NCI-H2171 treated with DMSO at 0.1 percent for 48 hours (cell line): ENCODE data around the gene TM9SF2.

ENCODE experiments used
- DNase-seq: peaks from one replicate; lab custom pipeline; 2025; lab: John Stamatoyannopoulos, UW

Gene TM9SF2

DNA sequence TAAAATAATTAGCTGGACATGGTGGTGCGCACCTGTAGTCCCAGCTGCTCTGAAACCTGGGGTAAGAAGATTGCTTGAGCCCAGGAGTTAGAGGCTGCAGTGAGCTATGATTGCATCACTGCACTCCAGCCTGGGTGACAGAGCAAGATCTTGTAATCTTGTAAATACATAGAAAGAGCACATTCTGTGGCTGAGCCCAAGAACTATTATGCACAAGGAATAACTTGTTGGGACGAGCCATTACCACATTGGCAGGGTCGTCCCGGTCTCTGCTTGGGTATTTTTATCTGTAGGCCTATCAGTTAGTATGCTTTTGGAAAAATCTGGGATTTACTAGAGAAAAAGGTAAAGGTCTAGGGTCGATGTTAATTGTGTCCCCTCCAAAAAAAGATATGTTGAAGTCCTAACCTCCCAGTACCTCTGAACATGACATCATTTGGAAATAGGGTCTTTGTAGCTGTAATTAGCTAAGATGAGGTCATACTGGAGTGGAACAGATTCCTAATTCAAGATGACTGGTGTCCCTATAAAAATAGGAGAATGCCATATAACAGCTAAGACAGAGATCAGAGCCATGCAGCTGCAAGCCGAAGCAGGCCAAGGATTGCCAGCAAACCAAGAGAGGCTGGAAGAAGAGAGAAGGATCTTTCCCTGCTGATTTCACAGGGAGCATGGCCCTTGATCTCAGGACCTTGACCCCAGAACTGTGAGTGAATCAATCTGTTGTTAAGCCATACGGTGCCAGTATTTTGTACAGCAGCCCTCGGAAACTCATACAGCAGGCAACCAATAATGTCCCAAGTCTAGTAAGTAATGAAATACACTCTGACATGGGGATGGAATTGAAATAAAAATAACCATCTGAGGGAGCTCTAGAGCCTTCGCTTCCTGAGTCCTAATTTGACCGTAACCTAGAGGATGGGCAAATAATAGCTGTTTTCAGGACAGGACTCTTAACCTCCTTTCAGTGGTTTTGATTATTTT is 77.0 kb downstream of the TM9SF2 start:
- DNase-seq: no peak

DNA sequence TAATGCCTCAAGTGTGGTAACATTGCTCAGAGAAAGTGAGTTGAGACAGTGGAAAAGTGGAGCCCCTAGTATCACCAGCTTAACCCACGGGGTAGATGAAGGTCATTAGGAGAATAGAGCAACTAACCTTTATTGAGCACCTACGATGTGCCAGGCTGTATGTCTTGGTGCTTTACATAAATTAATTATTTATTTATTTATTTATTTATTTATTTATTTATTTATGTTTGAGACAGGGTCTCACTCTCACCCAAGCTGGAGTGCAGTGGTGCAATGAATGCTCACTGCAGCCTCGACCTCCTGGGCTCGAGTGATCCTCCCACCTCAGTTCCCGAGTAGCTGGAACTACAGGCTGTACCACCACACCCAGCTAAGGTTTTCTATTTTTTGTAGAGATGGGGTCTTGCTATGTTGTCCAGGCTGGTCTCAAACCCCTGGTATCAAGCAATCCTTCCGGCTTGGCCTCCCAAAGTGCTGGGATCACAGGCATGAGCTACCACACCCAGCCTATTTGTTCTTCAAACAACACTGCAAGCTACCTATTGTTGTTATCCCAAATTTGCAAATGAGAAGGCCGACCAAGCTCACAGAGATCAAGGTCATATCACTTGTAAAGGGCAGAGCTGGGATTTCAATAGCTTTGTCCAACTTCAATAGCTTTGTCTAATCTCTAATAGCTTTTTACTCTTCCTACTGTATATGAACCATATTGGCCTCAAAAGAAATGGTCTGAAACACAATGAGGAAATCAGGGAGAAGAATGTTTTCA is 79.4 kb downstream of the TM9SF2 start:
- DNase-seq: no peak

DNA sequence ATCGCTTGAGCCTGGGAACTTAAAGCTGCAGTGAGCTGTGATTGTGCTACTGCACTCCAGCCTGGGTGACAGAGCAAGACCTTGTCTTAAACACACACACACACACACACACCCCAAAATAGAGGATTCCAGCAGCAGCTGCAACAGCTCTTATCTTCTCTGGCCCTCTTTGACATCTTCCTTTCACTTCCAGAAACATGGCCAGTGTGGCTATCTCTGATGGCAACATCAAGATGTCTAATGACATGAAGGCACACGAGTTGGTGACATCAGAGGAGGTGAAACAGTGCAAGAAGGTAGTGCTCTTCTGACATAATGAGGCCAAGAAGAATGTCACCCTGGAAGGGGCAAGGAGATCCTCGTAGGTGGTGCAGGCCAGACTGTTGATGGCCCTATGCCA is 81.2 kb downstream of the TM9SF2 start:
- no peak for DNase-seq

DNA sequence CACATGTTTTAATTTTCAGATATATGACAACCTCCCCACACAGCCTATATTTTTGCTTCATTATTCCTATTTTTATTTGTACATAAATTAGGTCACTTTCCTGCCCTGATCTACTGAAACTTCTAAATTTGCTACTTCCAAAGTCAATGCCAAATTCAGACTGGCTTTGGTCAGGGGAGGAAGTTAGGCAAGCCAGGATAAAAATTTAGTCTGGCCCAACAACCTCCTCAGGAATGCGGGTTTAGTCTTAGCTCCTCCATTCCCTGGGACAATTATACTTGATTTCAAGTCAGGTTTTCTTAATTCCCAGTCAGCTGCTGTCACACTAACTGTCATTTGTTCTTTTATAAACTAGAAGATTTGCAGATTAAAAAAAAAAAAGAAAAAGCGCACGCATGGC is 84.3 kb downstream of the TM9SF2 start:
- DNase-seq: no peak

DNA sequence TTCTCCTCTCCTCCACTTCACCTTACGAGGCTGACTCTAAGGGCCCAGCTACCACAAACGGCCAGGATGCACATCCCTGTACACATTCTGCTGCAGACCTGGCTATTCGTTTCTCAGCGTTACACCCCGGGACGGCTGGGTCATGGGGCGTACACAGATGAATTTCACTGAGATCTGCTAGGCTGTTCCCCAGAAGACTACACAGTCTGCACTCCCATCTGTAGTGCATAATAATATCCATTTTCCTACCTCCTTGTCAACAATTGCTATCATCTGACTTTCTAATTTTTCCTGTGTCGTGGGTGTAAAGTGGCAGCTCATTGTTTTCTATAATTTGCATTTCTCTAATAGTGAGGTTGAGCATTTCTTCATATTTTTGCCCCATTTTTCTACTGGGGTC is 85.7 kb downstream of the TM9SF2 start:
- DNase-seq: no peak

DNA sequence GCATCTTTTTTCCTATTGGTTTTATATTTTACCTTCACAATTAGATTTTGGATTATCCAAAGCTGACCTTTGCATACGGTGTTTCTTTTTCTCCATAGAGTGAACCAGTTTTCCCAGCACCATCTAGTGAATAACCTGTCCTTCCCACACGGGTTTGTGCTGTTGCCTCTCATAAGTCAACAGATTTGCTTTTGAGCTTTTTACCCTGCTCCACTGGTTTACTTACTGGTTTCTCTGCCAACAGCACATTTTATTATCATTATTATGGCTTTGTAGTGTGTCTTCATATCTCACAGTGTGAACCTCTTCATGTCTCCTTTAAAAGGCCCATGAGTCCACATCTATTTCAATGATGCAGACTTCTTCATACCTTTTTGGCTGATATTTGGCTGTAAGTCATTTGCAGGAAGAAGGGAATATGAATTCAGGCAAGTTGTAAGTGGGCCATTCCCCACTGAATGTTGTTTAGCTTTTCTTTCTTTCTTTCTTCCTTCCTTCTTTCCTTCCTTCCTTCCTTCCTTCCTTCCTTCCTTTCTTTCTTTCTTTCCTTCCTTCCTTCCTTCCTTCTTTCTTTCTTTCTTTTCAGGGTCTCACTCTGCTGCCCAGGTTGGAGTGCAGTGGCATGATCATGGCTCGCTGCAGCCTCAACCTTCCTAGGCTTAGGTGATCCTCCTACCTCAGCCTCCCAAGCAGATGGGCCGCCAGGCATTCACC is 86.8 kb downstream of the TM9SF2 start:
- DNase-seq: no peak

DNA sequence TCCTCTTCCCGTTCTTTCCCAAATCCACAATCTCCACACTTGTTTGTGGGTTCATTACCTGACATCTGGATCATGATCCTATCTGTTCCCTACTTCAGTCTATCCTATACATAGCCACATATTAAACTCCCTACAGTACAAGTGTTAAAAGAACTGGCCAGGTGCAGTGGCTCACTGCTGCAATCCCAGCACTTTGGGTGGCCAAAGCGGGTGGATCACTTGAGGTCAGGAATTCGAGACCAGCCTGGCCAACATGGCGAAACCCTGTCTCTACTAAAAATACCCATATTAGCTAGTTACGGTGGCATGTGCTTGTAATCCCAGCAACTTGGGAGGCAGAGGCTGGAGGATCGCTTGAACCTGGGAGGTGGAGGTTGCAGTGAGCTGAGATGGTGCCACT is 88.3 kb downstream of the TM9SF2 start:
- no peak for DNase-seq

DNA sequence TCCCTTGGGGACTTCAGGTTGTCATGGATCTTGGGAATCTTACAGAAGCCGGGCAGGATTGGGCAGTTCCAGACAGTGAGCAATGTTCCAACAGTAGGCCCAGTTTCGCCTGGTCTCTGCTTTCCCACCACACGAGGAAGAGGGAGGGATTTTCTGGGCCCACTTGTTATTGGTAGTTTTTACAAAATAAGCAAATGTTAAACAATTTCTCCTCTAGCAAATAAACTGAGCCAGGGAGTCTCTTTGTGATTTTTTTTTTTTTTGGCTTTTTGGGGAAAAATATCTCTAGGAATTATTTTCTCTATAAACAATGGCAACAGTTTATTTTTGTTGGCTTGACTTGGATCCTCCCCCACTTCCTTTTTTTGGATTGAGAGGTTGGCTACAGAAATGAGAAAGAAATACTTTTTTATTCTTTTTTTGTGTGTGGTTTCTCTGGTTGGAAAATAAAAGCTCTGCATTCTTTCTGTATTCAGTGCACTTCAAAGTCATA is 89.3 kb downstream of the TM9SF2 start:
- DNase-seq: no peak

DNA sequence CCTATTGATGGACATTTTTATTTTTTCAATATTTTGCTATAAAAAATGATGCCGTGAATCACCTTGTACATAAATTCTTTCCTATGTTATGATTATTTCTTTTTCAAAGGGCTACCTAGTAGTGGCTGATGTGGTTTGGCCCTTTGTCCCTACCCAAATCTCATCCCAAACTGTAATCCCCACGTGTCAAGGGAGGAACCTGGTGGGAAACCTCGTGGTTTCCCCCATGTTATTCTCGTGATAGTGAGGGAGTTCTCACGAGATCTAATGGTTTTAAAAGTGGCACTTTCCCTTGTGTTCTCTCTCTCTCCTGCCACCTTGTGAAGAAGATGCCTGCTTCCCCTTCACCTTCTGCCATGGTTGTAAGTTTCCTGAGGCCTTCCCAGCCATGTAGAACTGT is 94.9 kb downstream of the TM9SF2 start:
- DNase-seq: no peak

DNA sequence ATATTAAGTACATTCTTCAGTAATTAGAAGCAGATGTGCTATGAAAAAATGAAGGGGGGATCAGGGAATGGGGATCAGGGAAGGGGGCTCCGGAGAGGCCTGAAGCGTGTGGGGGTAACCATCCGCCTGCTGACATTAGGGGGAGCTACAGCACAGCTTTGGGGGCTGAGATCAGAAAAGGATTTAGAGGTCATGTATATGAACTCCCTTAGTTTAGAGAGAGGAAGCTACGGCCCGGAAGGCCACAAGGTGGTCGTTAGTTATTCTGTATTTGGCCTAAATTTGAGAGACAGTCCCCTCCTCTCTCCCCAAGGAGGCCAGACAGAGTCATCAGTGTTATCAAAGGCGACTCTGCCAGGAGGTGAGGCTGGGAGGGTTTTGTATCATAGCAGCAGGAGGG is 99.0 kb downstream of the TM9SF2 start:
- DNase-seq: no peak

DNA sequence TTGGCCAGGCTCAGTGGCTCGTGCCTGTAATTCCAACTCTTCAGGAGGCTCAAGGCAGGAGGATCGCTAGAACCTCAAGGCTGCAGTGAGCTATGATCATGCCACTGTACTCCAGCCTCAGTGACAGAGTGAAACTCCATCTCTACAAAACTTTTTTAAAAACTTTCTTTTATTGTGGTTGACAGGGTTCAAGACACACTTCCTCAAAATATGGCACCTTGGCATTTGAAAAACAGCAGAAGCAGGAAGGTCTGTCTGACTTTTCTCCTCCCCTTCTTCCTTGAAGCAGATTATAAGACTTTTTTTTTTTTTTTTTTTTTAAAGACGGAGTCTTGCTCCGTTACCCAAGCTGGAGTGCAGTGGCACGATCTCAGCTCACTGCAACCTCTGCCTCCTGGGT is 100.3 kb downstream of the TM9SF2 start:
- no peak for DNase-seq

DNA sequence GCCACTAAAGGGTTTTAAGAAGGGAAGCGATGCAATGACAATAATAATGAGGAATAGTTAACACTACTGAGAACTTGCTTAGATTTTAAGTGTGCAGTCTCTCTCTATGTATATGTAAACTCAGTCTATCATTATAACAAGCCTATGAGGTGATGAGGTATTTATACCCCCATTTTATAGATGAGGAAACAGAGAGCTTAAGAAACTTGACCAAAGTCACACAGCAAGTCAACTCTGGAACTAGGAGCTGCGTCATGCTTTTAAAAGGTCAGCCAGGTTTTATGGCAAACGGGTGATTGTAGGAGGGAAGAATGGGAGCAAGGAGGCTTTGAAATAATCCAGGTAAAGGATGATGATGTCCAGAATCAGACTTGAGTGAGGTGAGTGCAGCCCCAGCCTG is 103.4 kb downstream of the TM9SF2 start:
- no peak for DNase-seq

DNA sequence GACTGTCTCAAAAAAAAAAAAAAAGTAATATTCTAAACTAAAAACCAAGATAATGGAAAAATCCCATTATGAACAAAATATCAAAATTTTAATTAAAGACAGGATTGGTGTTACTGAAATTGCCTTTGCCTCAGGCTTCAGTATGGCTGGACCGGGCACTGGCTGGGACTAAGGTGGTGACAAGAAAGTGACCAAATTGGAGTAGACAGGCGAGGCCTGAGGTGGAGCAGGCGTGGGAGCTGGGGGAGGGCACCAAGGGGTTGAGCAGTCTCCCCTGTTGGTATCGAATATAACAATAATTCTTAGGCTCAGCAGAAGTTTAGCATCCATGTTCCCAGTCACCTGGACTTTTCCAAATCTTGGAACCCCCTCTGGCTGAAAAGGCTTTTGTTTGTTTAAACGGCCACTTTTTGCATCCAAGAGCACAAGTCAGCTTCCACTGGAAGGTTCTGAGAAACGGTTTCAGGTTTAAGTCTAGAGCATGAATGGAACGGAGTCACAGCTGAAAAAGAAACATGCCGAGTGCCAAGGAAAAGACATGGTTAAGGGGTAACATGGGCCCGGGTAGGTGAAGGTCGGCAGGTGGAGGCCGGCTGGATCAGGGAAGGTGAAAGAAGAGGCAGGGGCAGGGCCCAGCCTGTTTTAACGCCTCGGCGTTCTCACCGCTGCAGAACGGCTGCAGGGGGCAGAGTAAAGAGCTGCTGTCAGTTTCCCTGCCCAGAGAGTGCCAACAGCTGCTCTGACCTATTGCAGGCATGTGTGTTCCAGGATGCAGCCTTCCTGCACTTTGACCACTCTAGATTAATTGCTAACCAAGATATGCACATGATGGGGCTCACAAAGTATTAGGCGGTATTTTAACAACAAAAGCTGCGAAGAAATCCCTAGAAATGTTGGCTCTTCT is 104.4 kb downstream of the TM9SF2 start:
- peak; percentile 65 for DNase-seq

DNA sequence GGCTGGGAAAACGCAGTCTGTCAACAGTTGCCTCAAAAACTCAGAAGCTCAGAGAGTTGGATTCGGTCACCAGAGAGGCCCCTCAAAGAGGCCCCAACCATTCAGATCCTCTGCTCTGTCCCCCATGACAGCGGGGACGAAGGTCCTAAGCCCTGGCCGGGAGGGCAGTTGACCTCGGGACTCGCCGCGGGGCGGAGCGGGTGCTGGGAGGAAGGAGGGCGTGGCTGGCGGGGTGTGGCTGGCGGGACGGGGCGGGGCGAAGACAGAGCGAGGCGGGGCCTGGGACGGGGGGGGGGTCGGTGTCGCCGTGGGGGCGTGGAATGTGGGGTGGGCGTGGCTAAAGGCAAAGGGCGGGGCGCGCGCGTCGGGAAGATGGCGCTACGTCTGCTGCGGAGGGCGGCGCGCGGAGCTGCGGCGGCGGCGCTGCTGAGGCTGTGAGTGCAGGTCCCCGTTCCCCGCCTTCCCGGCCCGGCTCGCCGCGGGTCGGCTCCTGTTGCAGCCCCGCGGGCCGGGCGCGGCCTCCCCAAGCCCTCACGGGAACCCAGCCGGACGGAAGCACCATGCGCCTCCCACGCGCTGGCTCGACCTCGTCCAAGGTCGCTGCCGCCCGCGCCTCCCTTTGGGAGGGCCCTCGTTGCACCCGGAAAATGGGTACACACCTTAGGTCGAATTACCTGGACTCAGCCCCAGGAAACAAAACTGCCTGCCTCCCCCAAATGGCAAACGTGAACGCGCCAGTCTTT is 105.2 kb downstream of the TM9SF2 start, which contains the start of gene CLYBL:
CLYBL (plus strand) TSS at position 367 of the 743 bp plus-strand sequence.
- DNase-seq: peak; percentile 82

DNA sequence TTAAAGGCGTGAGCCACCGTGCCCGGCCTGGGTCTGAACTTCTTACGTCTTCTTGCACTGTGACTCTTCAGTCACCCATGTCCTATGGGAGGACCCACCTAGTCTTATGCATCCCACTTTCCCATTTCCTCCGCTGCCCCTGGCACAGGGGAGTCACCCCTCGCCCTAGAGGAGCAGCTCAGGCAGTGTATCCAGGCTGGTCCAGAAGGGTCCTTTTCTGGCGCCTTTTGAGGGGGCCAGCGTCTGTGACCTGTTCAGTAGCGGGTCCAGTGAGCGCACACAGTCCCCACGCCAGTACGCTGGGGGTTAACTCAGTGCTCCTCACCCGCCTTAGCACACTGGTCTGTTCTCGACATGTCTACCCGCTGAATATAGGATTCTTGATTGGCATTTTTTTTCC is 107.1 kb downstream of the TM9SF2 start:
- no peak for DNase-seq

DNA sequence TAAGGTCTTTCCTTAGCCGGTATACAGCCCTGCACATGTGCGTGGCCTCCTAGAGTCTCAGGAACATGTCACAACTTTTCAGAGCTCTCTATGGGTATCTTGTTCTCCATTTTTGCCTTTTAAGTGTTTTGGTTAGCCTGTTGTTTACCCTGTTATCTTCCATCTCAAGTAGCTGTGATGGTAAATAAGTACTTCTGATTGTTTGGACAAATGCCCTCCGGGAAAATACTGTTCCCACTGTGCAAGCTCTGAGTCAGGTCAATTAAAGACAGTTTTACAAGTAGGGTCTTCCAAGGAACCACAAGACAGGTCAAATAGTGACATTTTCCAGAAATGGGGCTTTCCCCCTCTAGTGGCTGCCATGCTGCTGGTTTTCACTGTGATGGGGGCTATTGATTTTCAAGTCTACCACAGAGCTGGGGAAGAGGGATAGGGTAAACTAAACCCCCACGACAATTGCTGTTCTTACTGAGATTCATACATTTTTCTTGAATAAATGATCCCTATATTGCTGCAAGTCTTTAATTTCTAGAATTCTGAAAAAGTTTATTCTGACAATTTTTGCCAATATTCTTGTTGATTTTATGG is 109.5 kb downstream of the TM9SF2 start:
- DNase-seq: no peak
